Liver (tissue), 9 donors: ENCODE data around the gene PLA2G4E. TPM values are rescaled to one million over a fixed set of nuclear protein-coding genes. Genes with fewer than 3 reads are reported as not detected.

Source experiments
- DNase-seq: peaks from one replicate; pipeline ENCODE4 v3.0.0-alpha.2; 2017; ENCODE audit warnings: low spot score
- H3K27ac ChIP-seq, 2 donors: one replicate each; pipeline ENCODE4 v1.7.0; 2013; ENCODE audit warnings: inconsistent platforms in 2 of 2, low read length in 2 of 2, control low read depth in 1 of 2, low read depth in 1 of 2, mild to moderate bottlenecking in 1 of 2
- H3K27me3 ChIP-seq, 4 donors: one replicate each; pipeline versions ENCODE4 v1.6.1 to v1.7.0; 2013; ENCODE audit warnings: low read length in 3 of 4, inconsistent platforms in 1 of 4, mild to moderate bottlenecking in 1 of 4, moderate library complexity in 1 of 4; ENCODE audit not compliant: control insufficient read depth in 4 of 4, insufficient read depth in 4 of 4
- H3K36me3 ChIP-seq, 4 donors: one replicate each; pipeline versions ENCODE4 v1.6.1 to v1.7.0; 2013; ENCODE audit warnings: low read length in 3 of 4, mild to moderate bottlenecking in 3 of 4, low read depth in 1 of 4, moderate library complexity in 1 of 4; ENCODE audit not compliant: control insufficient read depth in 4 of 4, insufficient read depth in 3 of 4
- H3K4me1 ChIP-seq, 4 donors: one replicate each; pipeline versions ENCODE4 v1.6.1 to v1.7.0; 2013; ENCODE audit warnings: low read length in 3 of 4, mild to moderate bottlenecking in 3 of 4, moderate library complexity in 1 of 4; ENCODE audit not compliant: control insufficient read depth in 4 of 4, insufficient read depth in 4 of 4
- H3K4me3 ChIP-seq, 3 donors: one replicate each; pipeline versions ENCODE4 v1.6.1 to v1.7.0; 2013; ENCODE audit warnings: low read length in 3 of 3, control low read depth in 1 of 3, low read depth in 1 of 3, mild to moderate bottlenecking in 1 of 3
- H3K9ac ChIP-seq, 2 donors: one replicate each; pipeline ENCODE4 v1.7.0; 2013; ENCODE audit warnings: low read length in 2 of 2, mild to moderate bottlenecking in 2 of 2, moderate library complexity in 2 of 2, control low read depth in 1 of 2, low read depth in 1 of 2
- H3K9me3 ChIP-seq, 4 donors: one replicate each; pipeline versions ENCODE4 v1.6.1 to v1.7.0; 2013; ENCODE audit warnings: low read length in 3 of 4; ENCODE audit not compliant: control insufficient read depth in 4 of 4
- ATF3 ChIP-seq: IDR thresholded peaks from 2 replicates; pipeline ENCODE4 v1.6.1; 2016; ENCODE audit warnings: antibody characterized with exemption
- CTCF ChIP-seq: fragments of 150-350 bp; IDR thresholded peaks from 2 replicates; pipeline ENCODE4 v1.5.1; 2017; ENCODE audit warnings: improper control_type of control experiment, low read depth, low read length; ENCODE audit not compliant: missing input control
- EGR1 ChIP-seq, 2 donors: IDR thresholded peaks; 2 replicates each; pipeline ENCODE4 v1.6.1; 2016 to 2018; ENCODE audit warnings: antibody characterized with exemption in 2 of 2, low read depth in 2 of 2
- FOXA1 ChIP-seq: IDR thresholded peaks from 2 replicates; pipeline ENCODE4 v1.6.1; 2016; ENCODE audit warnings: antibody characterized with exemption
- FOXA2 ChIP-seq: IDR thresholded peaks from 2 replicates; pipeline ENCODE4 v1.6.1; 2016; ENCODE audit warnings: antibody characterized with exemption
- GABPA ChIP-seq, 2 donors: IDR thresholded peaks in 1 of 2; conservative IDR thresholded peaks in 1 of 2; 2 replicates each; pipeline ENCODE4 v1.6.1; 2016; ENCODE audit warnings: antibody characterized with exemption in 2 of 2, mild to moderate bottlenecking in 1 of 2, moderate library complexity in 1 of 2
- HNF4A ChIP-seq, 2 donors: conservative IDR thresholded peaks; 2 replicates each; pipeline ENCODE4 v1.6.1; 2016; ENCODE audit warnings: antibody characterized with exemption in 2 of 2, mild to moderate bottlenecking in 2 of 2
- HNF4G ChIP-seq: IDR thresholded peaks from 2 replicates; pipeline ENCODE4 v1.6.1; 2016; ENCODE audit warnings: antibody characterized with exemption
- JUND ChIP-seq, 2 donors: IDR thresholded peaks; 2 replicates each; pipeline ENCODE4 v1.6.1; 2016; ENCODE audit warnings: antibody characterized with exemption in 2 of 2
- MAX ChIP-seq: IDR thresholded peaks from 2 replicates; pipeline ENCODE4 v1.6.1; 2016; ENCODE audit warnings: antibody characterized with exemption
- NR2F2 ChIP-seq: IDR thresholded peaks from 2 replicates; pipeline ENCODE4 v1.6.1; 2016; ENCODE audit warnings: antibody characterized with exemption
- REST ChIP-seq: IDR thresholded peaks from 2 replicates; pipeline ENCODE4 v1.6.1; 2016; ENCODE audit warnings: antibody characterized with exemption, mild to moderate bottlenecking
- RXRA ChIP-seq, 2 donors: IDR thresholded peaks; 2 replicates each; pipeline ENCODE4 v1.6.1; 2017 to 2018; ENCODE audit warnings: antibody characterized with exemption in 2 of 2, mild to moderate bottlenecking in 1 of 2
- SP1 ChIP-seq: IDR thresholded peaks from 2 replicates; pipeline ENCODE4 v1.6.1; 2018; ENCODE audit warnings: antibody characterized with exemption, mild to moderate bottlenecking
- TAF1 ChIP-seq: conservative IDR thresholded peaks from 2 replicates; pipeline ENCODE4 v1.6.1; 2016; ENCODE audit warnings: antibody characterized with exemption, mild to moderate bottlenecking
- YY1 ChIP-seq: IDR thresholded peaks from 2 replicates; pipeline ENCODE4 v1.6.1; 2016; ENCODE audit warnings: antibody characterized with exemption, mild to moderate bottlenecking
- ZBTB33 ChIP-seq: IDR thresholded peaks from 2 replicates; pipeline ENCODE4 v1.6.1; 2016; ENCODE audit warnings: antibody characterized with exemption
- WGBS: extraction: QIAGEN DNeasy Blood & Tissue Kit; methylation state at CpG from one replicate; pipeline ENCODE4 v1.1.7; 2013; 5-methylcytosine and 5-hydroxymethylcytosine counted together
- polyA plus RNA-seq, 2 donors: library from polyadenylated mRNA; stranded (reverse) in 1 of 2; unstranded in 1 of 2; fragments of 200-250 nt in 1 of 2; fragments of >200 nt in 1 of 2; fragmentation: Nextera tagmentation in 1 of 2; extraction: Ambion mirVana in 1 of 2; gene quantifications; one replicate each; pipeline versions ENCODE4 v1.2.1 to v1.2.3, GENCODE V29; 2013 to 2015
- total RNA-seq, 2 donors: library from RNA; depleted of rRNA; stranded (reverse); fragments of >200 nt; gene quantifications; one replicate each; pipeline ENCODE4 v1.2.3, GENCODE V29; 2014
- donor health status: healthy.
- donor health status: healthy.
- donor health status: healthy.
- donor health status: healthy.
- donor health status: healthy.

The PLA2G4E gene
- total and polyA plus RNA-seq, 4 donors, result not detected

- DNase-seq, result no peak
- Histone ChIP-seq H3K36me3 (no peaks in the 10 kb centered on the region), H3K9me3 (no peaks in the 10 kb centered on the region), H3K27ac (no peak overlapping the region), H3K27me3 (no peaks in the 10 kb centered on the region), H3K9ac (no peak overlapping the region), H3K4me1 (no peaks in the 10 kb centered on the region), H3K4me3 (no peak overlapping the region)
- 90% methylated on average over 9 of the region's 9 CpGs for WGBS
- TF ChIP-seq RXRA (IDR thresholded peaks at IDR 0.05), result no peak
- TF ChIP-seq JUND (IDR thresholded peaks at IDR 0.05), result no peak
- no peak for TF ChIP-seq FOXA2
- no peak for TF ChIP-seq FOXA1
- TF ChIP-seq ATF3, result no peak
- TF ChIP-seq SP1, result no peak
- no peak for TF ChIP-seq YY1
- TF ChIP-seq MAX, result no peak
- no peak for TF ChIP-seq HNF4G
- TF ChIP-seq REST, result no peak
- no peak for TF ChIP-seq EGR1 (IDR thresholded peaks at IDR 0.05; ENCODE audit: low read depth in 2 of 2)
- no peak for TF ChIP-seq ZBTB33
- TF ChIP-seq CTCF, result no peak
- TF ChIP-seq NR2F2, result no peak
- no peak for TF ChIP-seq TAF1
- TF ChIP-seq GABPA (IDR thresholded peaks at IDR 0.05 in 1 of 2, conservative IDR thresholded peaks at IDR 0.05 in 1 of 2), result no peak
- no peak for TF ChIP-seq HNF4A (conservative IDR thresholded peaks at IDR 0.05)
These were observed 27.4 kb upstream of the PLA2G4E start for GRCh38 chr15:42048080-42048820.
